H1 (cell line): ENCODE measurements around the gene VAV2.

Source experiments
- EP300 ChIP-seq, 2 experiments: IDR thresholded peaks; 1 replicate in 1 of 2; 2 replicates in 1 of 2; pipeline ENCODE4 v1.6.1; 2011 to 2012; ENCODE audit warnings: low read depth in 2 of 2, low read length in 2 of 2, mild to moderate bottlenecking in 2 of 2, borderline replicate concordance in 1 of 2, inconsistent platforms in 1 of 2, moderate library complexity in 1 of 2
- JUN ChIP-seq: IDR thresholded peaks from 2 replicates; pipeline ENCODE4 v1.6.1; 2011; ENCODE audit warnings: low read depth, mild to moderate bottlenecking, improper control_type of control experiment, low read length
- TF ChIP-seq, protein P1 (sequence below), 3 experiments: IDR thresholded peaks; 1 replicate in 2 of 3; 2 replicates in 1 of 3; pipeline versions ENCODE4 v1.5.1 to v1.6.1; 2011; ENCODE audit warnings: low read length in 3 of 3, mild to moderate bottlenecking in 3 of 3, inconsistent platforms in 2 of 3, low read depth in 1 of 3, moderate library complexity in 1 of 3; ENCODE audit not compliant: insufficient read depth in 1 of 3; ENCODE audit errors: control extremely low read depth in 1 of 3

DNA sequence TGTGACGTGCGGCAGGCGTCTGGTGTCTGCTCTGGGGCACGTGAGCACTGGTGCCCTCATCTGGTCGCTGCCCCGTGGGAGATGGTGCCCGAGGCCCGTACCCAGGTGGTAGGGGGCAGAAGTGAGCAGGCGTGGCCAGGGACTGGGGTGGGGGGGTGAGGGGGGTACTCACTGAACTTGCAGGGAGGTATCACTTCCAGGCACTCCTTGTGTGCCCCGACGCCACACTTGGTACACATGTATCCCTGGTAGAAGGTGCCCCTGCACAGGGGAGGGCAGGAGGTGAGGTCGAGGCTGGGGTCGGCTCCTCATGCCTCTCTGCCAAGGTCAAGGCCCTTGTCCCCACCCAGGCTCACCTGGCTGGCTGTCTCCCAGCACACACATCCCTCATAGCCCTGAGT lies 208.8 kb downstream of the VAV2 start:
- TF ChIP-seq EP300 (IDR thresholded peaks at IDR 0.05; ENCODE audit: borderline replicate concordance in 1 of 2, low read depth in 2 of 2, low read length in 2 of 2) (no peak), JUN (no peak)
- TF ChIP-seq, protein P1, sequence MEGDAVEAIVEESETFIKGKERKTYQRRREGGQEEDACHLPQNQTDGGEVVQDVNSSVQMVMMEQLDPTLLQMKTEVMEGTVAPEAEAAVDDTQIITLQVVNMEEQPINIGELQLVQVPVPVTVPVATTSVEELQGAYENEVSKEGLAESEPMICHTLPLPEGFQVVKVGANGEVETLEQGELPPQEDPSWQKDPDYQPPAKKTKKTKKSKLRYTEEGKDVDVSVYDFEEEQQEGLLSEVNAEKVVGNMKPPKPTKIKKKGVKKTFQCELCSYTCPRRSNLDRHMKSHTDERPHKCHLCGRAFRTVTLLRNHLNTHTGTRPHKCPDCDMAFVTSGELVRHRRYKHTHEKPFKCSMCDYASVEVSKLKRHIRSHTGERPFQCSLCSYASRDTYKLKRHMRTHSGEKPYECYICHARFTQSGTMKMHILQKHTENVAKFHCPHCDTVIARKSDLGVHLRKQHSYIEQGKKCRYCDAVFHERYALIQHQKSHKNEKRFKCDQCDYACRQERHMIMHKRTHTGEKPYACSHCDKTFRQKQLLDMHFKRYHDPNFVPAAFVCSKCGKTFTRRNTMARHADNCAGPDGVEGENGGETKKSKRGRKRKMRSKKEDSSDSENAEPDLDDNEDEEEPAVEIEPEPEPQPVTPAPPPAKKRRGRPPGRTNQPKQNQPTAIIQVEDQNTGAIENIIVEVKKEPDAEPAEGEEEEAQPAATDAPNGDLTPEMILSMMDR (IDR thresholded peaks at IDR 0.05; ENCODE audit: control extremely low read depth in 1 of 3, insufficient read depth in 1 of 3, low read depth in 1 of 3, low read length in 3 of 3): no peak
